SH-SY5Y (cell line): Measurements from ENCODE around the gene SPOP.

Experiments used
- GATA2 ChIP-seq: IDR thresholded peaks from 2 replicates; pipeline ENCODE4 v1.6.1; 2011; ENCODE audit warnings: mild to moderate bottlenecking, low read depth, low read length
- GATA3 ChIP-seq: IDR thresholded peaks from 2 replicates; pipeline ENCODE4 v1.6.1; 2011; ENCODE audit warnings: low read depth, mild to moderate bottlenecking, low read length, moderate library complexity

- TF ChIP-seq GATA2 (no peak), GATA3 (no peak)
Observed at GRCh38 chr17:49638818-49639217, 39.1 kb downstream of the SPOP start.
